ENCODE measurements around the gene SERPINH1. TPM values are rescaled to one million over a fixed set of nuclear protein-coding genes. Genes with fewer than 3 reads are reported as not detected.

Gene SERPINH1
- total RNA-seq, 3 donors from 2014 or later (not counting 1 experiment from before 2014, with no cell fraction given): 5.4 to 8.8 (median 7.2) TPM

DNA sequence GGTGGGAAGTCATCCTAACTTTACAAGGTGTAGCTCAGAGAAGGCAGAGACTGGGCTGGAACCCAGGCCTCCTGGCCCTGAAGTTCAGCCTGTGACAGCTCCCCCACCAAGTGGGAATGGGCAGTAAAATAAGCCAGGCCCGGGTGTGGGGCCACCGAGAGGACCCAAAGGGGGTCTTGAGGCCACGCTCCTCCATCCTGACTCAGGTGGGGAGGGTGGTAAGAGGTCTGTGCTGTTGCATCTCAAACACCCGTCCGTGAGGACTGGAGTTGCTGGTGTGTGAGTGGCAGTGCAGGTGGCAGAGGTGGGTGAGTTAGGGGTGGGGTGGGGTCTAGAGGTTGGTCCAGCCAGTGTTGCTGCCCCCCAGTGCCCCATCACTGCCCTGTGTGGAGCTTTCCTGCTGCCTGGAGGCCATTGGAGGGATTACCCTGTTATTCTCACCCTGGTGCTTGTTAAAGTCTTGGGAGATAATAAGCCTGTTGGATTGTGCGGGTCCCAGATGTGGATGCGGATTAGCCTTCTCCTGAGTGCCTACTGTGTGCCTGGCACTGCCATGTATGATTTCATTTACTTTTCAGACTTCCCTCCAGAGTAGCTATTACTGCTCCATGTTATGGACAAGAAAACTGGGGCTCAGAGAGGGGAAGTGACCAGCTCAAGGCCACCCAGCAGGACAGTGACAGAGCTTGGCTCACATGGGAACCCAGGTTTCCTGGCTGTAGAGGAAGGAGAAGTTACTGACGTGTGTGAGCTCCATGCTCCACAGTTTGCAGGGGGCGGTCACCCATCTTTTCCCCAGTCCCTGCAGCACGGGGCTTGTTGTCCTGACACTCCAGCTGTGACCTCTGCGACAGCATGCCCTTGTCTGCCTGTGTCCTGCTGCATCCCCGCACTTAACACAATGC, 12.9 kb downstream of the SERPINH1 start:
- ATAC-seq (no peak), DNase-seq (no peak)
- Histone ChIP-seq H3K27ac (ENCODE audit: low read length) (no peak overlapping the region), H3K36me3 (ENCODE audit: control insufficient read depth, insufficient read depth, low read length) (peaks cover 22% of the 10 kb centered on the region), H3K4me3 (ENCODE audit: low read length) (no peak overlapping the region), H3K4me1 (ENCODE audit: control insufficient read depth, insufficient read depth, low read length) (peaks cover 13% of the 10 kb centered on the region), H3K9me3 (ENCODE audit: control insufficient read depth, insufficient read depth, low read length) (no peaks in the 10 kb centered on the region), H3K27me3 (ENCODE audit: control insufficient read depth, insufficient read depth, low read length) (no peaks in the 10 kb centered on the region)
- no peak overlapping the region for H3K27ac Mint-ChIP-seq
- WGBS (ENCODE audit: insufficient coverage): 88% methylated on average over 12 of the region's 12 CpGs
- intact Hi-C loops (cut with micrococcal nuclease): no loop called here
- no peaks in the 10 kb centered on the region for H3K27me3 Mint-ChIP-seq (ENCODE audit: low read depth in 2 of 2)
- H3K4me3 Mint-ChIP-seq: no peak overlapping the region
- TF ChIP-seq, protein P1, sequence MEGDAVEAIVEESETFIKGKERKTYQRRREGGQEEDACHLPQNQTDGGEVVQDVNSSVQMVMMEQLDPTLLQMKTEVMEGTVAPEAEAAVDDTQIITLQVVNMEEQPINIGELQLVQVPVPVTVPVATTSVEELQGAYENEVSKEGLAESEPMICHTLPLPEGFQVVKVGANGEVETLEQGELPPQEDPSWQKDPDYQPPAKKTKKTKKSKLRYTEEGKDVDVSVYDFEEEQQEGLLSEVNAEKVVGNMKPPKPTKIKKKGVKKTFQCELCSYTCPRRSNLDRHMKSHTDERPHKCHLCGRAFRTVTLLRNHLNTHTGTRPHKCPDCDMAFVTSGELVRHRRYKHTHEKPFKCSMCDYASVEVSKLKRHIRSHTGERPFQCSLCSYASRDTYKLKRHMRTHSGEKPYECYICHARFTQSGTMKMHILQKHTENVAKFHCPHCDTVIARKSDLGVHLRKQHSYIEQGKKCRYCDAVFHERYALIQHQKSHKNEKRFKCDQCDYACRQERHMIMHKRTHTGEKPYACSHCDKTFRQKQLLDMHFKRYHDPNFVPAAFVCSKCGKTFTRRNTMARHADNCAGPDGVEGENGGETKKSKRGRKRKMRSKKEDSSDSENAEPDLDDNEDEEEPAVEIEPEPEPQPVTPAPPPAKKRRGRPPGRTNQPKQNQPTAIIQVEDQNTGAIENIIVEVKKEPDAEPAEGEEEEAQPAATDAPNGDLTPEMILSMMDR (IDR thresholded peaks at IDR 0.05): no peak
- peaks cover 15 to 20% of the 10 kb centered on the region in 2 donors for H3K4me1 Mint-ChIP-seq
- H3K36me3 Mint-ChIP-seq: no peaks in the 10 kb centered on the region
- H3K9me3 Mint-ChIP-seq: no peaks in the 10 kb centered on the region

DNA sequence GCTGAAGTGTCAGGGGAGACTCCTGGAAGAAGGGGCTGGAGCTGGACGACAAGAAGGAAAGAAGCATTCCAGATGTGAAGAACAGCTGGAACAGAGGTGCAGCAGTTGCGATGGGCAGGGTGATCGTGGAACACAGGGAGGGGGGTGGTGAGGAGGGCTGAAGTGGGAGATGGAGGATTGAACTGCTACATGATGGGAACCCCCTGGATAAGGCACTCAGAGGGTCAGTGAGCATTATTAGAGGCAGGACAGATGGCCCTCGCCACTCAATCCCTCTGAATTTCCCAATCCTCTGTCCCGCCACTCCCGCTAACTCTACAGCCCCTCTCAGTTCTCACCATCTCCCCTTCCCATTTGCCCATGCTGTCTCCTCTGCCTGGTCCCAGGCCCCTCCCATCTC, 14.0 kb downstream of the SERPINH1 start:
- ATAC-seq (no peak), DNase-seq (no peak)
- Mint-ChIP-seq H3K4me3 (no peak overlapping the region), H3K27me3 (ENCODE audit: low read depth in 2 of 2) (no peaks in the 10 kb centered on the region), H3K27ac (peak overlapping the region; percentile 34 to 82), H3K9me3 (no peaks in the 10 kb centered on the region), H3K4me1 (peaks cover 15 to 20% of the 10 kb centered on the region in 2 donors), H3K36me3 (no peaks in the 10 kb centered on the region)
- TF ChIP-seq, protein P1 (IDR thresholded peaks at IDR 0.05): no peak
- no peak overlapping the region for H3K4me3 ChIP-seq (ENCODE audit: low read length)
- H3K27ac ChIP-seq (ENCODE audit: low read length): no peak overlapping the region
- H3K9me3 ChIP-seq (ENCODE audit: control insufficient read depth, insufficient read depth, low read length): no peaks in the 10 kb centered on the region
- no peaks in the 10 kb centered on the region for H3K27me3 ChIP-seq (ENCODE audit: control insufficient read depth, insufficient read depth, low read length)
- H3K4me1 ChIP-seq (ENCODE audit: control insufficient read depth, insufficient read depth, low read length): peaks cover 13% of the 10 kb centered on the region
- H3K36me3 ChIP-seq (ENCODE audit: control insufficient read depth, insufficient read depth, low read length): peaks cover 13% of the 10 kb centered on the region
- WGBS (ENCODE audit: insufficient coverage): 96% methylated on average over 6 of the region's 6 CpGs
- intact Hi-C loops (cut with micrococcal nuclease): loop anchor here (1.0 kb wide), 1 partner anchor 39 kb away; no protein-coding TSS in a partner anchor

GRCh38 chr11:75576499-75576918, 14.5 kb downstream of the SERPINH1 start:
- Mint-ChIP-seq H3K4me1 (peaks cover 15 to 21% of the 10 kb centered on the region in 2 donors), H3K36me3 (no peaks in the 10 kb centered on the region), H3K27ac (peak overlapping the region; percentile 34 to 82), H3K9me3 (no peaks in the 10 kb centered on the region), H3K4me3 (peak overlapping the region; percentile 37), H3K27me3 (ENCODE audit: low read depth in 2 of 2) (peaks cover 1 to 2% of the 10 kb centered on the region in 2 donors)
- ATAC-seq (peak; percentile 83 to 94 (median 92)), DNase-seq (peak; percentile 33 to 47)
- Histone ChIP-seq H3K4me3 (ENCODE audit: low read length) (no peak overlapping the region), H3K27me3 (ENCODE audit: control insufficient read depth, insufficient read depth, low read length) (no peaks in the 10 kb centered on the region), H3K9me3 (ENCODE audit: control insufficient read depth, insufficient read depth, low read length) (no peaks in the 10 kb centered on the region), H3K36me3 (ENCODE audit: control insufficient read depth, insufficient read depth, low read length) (peaks cover 10% of the 10 kb centered on the region), H3K4me1 (ENCODE audit: control insufficient read depth, insufficient read depth, low read length) (peaks cover 13% of the 10 kb centered on the region), H3K27ac (ENCODE audit: low read length) (no peak overlapping the region)
- TF ChIP-seq, protein P1 (IDR thresholded peaks at IDR 0.05): no peak
- intact Hi-C loops (cut with micrococcal nuclease): loop anchor here (1.0 kb wide), 1 partner anchor 39 kb away; no protein-coding TSS in a partner anchor
- 6% methylated on average over 8 of the region's 8 CpGs for WGBS (ENCODE audit: insufficient coverage)

Measured in natural killer cell (primary cell).